ENCODE measurements around the gene PANK3.
A peak's percentile ranks its signal among the peaks of the same experiment; 100 is the strongest.
"Not testable (repeated sequence)": the region's sequence is repeated elsewhere in the genome, so short reads cannot be mapped to it uniquely, and the experiment has no call there.

The PANK3 gene

GRCh38 chr5:168591302-168592013 is 12.3 kb upstream of the PANK3 start:
- DNase-seq = no peak

GRCh38 chr5:168590666-168591065 is 11.5 kb upstream of the PANK3 start:
- no peak for DNase-seq

GRCh38 chr5:168587987-168588386 is 8.8 kb upstream of the PANK3 start:
- no peak for DNase-seq

- no peak for DNase-seq
Observed at GRCh38 chr5:168585119-168585856, 6.1 kb upstream of the PANK3 start.

- DNase-seq = no peak
Observed at GRCh38 chr5:168583742-168584482, 4.7 kb upstream of the PANK3 start.

GRCh38 chr5:168580814-168581469 is 1.8 kb upstream of the PANK3 start:
- DNase-seq = not testable (repeated sequence)

GRCh38 chr5:168580227-168580508 is 1.0 kb upstream of the PANK3 start:
- no peak for DNase-seq

- DNase-seq = peak; percentile 98
Observed at GRCh38 chr5:168579488-168580226, 489 bp upstream of the PANK3 start.

- no peak for DNase-seq
Observed at GRCh38 chr5:168578006-168578405, 1.2 kb downstream of the PANK3 start.

GRCh38 chr5:168575391-168576372 is 3.5 kb downstream of the PANK3 start:
- DNase-seq = no peak

GRCh38 chr5:168574156-168574555 is 5.0 kb downstream of the PANK3 start:
- not testable (repeated sequence) for DNase-seq

GRCh38 chr5:168573663-168574062 is 5.5 kb downstream of the PANK3 start:
- not testable (repeated sequence) for DNase-seq

GRCh38 chr5:168570490-168571328 is 8.5 kb downstream of the PANK3 start:
- no peak for DNase-seq

GRCh38 chr5:168568738-168569137 is 10.4 kb downstream of the PANK3 start:
- DNase-seq = no peak

- DNase-seq = no peak
Observed at GRCh38 chr5:168563959-168564358, 15.2 kb downstream of the PANK3 start.

GRCh38 chr5:168562279-168562678 is 16.9 kb downstream of the PANK3 start:
- no peak for DNase-seq

GRCh38 chr5:168557389-168557788 is 21.8 kb downstream of the PANK3 start:
- DNase-seq = no peak

GRCh38 chr5:168553377-168554130 is 25.6 kb downstream of the PANK3 start:
- no peak for DNase-seq

- DNase-seq = no peak
Observed at GRCh38 chr5:168552146-168552545, 27.0 kb downstream of the PANK3 start.

- DNase-seq = no peak
Observed at GRCh38 chr5:168550656-168551055, 28.5 kb downstream of the PANK3 start.
